HG03025 (cell line): ENCODE measurements around the gene TRIM13.
"Not testable (repeated sequence)": the region's sequence is repeated elsewhere in the genome, so short reads cannot be mapped to it uniquely, and the experiment has no call there.

Experiments used
- ATAC-seq: cut with Tn5 transposase; IDR thresholded peaks from one replicate; pipeline ENCODE4 v1.9.1; 2021; ENCODE audit warnings: mild to moderate bottlenecking, moderate library complexity; ENCODE audit not compliant: unreplicated experiment, low FRiP score

TRIM13 gene

DNA sequence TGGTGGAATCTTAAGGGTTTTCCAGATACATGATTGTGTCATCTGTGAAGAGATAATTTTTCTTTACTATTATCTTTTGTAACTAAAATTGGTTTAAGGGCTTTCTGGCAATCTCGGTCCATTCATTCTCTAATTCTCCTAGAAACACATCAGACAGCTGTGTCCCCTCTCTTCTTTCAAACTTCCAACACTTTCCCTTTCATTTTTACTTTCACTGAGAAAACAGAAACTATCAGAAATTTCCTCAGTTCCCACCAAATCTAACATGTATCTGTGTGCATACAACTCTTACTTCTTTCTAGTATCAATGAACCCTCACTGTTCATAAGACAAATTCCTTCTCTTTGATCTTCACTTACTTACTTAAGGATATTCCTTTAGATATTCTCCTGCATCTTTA, 58.6 kb downstream of the TRIM13 start:
- ATAC-seq: no peak

DNA sequence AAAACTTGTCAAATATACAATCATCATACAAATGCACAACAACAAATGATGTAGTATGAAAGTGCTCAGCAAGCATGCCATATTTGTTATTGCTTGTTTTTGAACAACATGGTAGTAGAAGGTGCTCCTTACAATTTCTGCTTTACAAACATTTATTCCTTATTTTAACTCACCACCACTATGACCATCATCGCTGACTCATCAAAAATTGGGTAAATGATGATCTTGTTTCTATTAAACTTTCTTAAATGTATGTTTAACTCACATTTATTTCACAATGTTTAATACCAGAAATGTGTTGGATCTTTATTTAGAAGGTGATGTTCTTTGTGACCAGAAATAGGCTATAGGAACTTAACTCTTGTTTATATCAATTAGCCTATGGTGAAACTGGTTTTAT, 63.9 kb downstream of the TRIM13 start:
- no peak for ATAC-seq

DNA sequence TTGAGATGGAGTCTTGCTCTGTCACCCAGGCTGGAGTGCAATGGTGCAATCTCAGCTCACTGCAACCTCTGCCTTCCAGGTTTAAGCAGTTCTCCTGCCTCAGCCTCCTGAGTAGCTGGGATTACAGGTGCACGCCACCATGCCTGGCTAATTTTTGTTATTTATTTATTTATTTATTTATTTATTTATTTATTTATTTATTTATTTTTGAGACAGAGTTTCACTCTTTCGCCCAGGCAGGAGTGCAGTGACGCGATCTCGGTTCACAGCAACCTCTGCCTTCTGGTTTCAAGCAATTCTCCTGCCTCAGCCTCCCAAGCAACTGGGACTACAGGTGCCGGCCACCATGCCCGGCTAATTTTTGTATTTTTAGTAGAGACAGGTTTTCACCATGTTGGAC, 65.5 kb downstream of the TRIM13 start:
- not testable (repeated sequence) for ATAC-seq

DNA sequence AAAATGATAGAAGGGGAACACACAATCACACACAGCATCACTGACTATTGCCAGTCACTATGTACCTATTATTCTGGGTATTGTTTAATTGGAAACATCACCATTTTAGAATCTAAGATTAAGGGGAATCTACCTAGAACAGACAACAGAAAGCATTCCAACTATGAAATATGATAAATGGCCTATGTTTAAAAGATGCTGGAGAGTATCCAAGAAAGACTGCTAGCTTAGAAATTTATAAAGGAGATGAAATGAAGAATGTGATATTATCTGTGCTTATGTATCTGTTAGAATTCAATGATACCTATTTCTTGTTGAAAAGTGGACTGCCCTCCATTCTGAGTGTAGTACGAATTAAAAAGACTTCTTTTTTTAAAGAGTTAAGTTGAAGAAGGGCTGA, 68.9 kb downstream of the TRIM13 start:
- ATAC-seq: no peak
